ENCODE data around the gene BCAS1.

DNA sequence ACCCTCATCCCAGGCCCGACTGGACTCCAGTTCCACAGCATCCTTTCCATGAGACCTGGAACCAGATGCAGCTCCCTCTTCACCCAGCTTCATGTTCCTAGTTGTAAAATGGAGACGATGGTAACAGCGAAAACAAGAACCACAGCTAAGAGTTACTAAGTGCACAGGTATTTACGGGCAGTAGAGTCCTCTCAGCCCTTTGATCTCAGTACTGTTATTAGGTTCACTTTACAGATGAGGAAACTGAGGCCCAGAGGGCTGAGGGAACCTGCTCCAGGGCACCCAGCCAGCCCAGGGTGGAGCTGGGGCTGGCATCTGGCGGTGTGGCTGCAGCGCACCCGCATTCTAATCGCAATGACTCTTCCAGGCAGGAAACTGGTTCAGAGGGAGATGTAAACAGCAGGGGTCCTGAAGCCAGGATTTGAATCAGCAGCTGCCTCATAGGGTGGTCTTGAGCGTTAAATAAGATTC is 858 bp downstream of the BCAS1 start:
- no peak for TF ChIP-seq SUZ12 (IDR thresholded peaks at IDR 0.05; ENCODE audit: extremely low read depth, insufficient read depth, insufficient read length)
- no peak for TF ChIP-seq ZNF274 (IDR thresholded peaks at IDR 0.05; ENCODE audit: low read depth, low read length)

All from NT2/D1 (cell line).